CD1c-positive myeloid dendritic cell (primary cell): ENCODE data around the gene ITGAX.

Experiments used
- DNase-seq: peaks from one replicate; pipeline ENCODE4 v3.0.0-alpha.2; 2016; ENCODE audit errors: extremely low spot score

Gene ITGAX

GRCh38 chr16:31373235-31373634 lies 18.3 kb downstream of the ITGAX start:
- DNase-seq: no peak

GRCh38 chr16:31375231-31375630 lies 20.3 kb downstream of the ITGAX start:
- no peak for DNase-seq

- no peak for DNase-seq
Measured at GRCh38 chr16:31376705-31377104, 21.7 kb downstream of the ITGAX start.

- DNase-seq: no peak
Measured at GRCh38 chr16:31377210-31377903, 22.4 kb downstream of the ITGAX start.

GRCh38 chr16:31380201-31380600 lies 25.2 kb downstream of the ITGAX start:
- DNase-seq: no peak

- DNase-seq: peak; percentile 80
Measured at GRCh38 chr16:31382485-31383161, 27.6 kb downstream of the ITGAX start.

GRCh38 chr16:31385680-31386079 lies 30.7 kb downstream of the ITGAX start:
- no peak for DNase-seq

GRCh38 chr16:31386157-31386984 lies 31.4 kb downstream of the ITGAX start:
- peak; percentile 91 for DNase-seq

GRCh38 chr16:31388535-31388934 lies 33.6 kb downstream of the ITGAX start:
- no peak for DNase-seq

GRCh38 chr16:31390504-31391041 lies 35.6 kb downstream of the ITGAX start:
- DNase-seq: no peak

GRCh38 chr16:31393056-31393455 lies 38.1 kb downstream of the ITGAX start, which contains the start of gene ITGAD:
ITGAD (plus strand) TSS chr16:31393335; CDS start chr16:31393361, 26 bp downstream.
- DNase-seq: no peak

GRCh38 chr16:31395647-31396046 lies 40.7 kb downstream of the ITGAX start:
- peak; percentile 37 for DNase-seq

- peak; percentile 72 for DNase-seq
Measured at GRCh38 chr16:31397096-31397660, 42.2 kb downstream of the ITGAX start.

GRCh38 chr16:31397701-31398100 lies 42.7 kb downstream of the ITGAX start:
- no peak for DNase-seq

- DNase-seq: peak; percentile 36
Measured at GRCh38 chr16:31400191-31400590, 45.2 kb downstream of the ITGAX start.

GRCh38 chr16:31401436-31401835 lies 46.5 kb downstream of the ITGAX start:
- no peak for DNase-seq

GRCh38 chr16:31402687-31403086 lies 47.7 kb downstream of the ITGAX start:
- DNase-seq: no peak

- no peak for DNase-seq
Measured at GRCh38 chr16:31403590-31404352, 48.8 kb downstream of the ITGAX start.

GRCh38 chr16:31404353-31405064 lies 49.5 kb downstream of the ITGAX start:
- no peak for DNase-seq

- DNase-seq: no peak
Measured at GRCh38 chr16:31407406-31407805, 52.4 kb downstream of the ITGAX start.
